Fibroblast of gingiva (primary cell): Measurements from ENCODE around the gene RAPGEF1.

ENCODE experiments used
- DNase-seq: peaks from one replicate; pipeline ENCODE4 v3.0.0-alpha.2; 2011; ENCODE audit warnings: low read depth

Gene RAPGEF1

GRCh38 chr9:131585375-131585774, 154.5 kb downstream of the RAPGEF1 start:
- DNase-seq: no peak

DNA sequence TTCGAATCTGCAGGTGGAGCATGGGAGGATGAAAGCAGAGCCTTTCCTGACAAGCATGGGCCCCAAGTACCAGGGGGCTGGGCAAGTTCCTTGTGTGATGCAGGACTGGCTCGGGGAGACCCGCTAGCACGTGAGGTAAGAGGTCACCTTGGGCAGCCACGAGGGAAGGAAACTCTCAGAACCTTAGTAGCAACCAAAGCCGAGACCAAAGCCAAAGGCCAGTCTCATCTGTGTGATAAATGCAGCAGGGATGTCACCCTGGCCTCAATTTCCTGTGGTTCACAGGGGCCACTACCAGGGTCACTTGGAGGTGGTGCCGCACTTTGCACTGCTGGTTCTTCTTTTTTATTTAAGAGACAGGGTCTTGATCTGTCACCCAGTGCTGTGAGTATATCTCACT, 155.0 kb downstream of the RAPGEF1 start:
- DNase-seq: no peak

DNA sequence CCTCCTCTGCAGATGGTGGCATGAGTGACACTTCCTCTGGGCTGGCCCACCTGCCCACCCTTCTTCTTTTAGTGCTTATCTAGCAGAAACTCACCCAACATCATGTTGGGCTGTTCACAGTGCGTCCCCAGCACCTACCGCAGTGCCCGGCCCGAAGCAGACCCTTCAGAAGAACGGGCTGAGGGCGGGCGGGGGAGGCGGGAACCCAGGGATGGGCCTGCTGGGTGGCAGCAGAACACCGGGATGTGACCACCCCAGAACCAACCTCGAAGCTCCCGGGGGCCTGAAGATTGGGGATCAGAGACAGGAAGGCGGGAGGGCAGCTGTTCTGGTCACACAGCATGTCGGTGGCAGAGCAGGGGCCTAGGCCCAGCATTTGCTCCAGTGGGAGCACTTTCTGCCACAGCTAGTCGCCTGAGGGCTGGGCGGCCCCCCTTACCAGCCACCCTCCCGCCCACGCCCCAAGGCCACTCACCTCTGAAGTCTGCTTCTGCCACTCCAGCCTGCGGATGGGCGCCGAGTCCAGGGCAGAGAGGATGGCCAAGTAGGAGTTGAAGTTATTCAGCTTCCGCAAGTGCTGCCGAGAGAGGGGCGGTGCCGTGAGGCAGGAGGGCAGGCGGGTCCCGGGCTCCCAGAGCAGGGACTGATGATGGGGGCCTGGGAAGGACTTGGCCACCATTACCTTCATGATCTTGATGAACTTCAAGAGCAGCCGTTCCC, 155.9 kb downstream of the RAPGEF1 start:
- DNase-seq: no peak

DNA sequence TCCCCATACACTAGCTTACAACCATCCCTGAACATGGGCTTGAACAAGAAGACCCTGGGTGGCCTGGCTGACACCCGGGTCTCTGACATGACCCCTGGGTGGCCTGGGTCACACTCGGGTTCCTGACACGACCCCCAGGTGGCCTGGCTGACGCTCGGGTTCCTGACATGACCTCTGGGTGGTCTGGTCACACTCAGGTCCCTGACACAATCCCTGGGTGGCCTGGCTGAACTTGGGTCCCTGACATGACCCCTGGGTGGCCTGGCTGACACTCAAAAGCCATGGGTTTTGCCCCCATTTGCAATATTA, 156.6 kb downstream of the RAPGEF1 start:
- no peak for DNase-seq

- no peak for DNase-seq
Observed at GRCh38 chr9:131582466-131583336, 157.2 kb downstream of the RAPGEF1 start.

DNA sequence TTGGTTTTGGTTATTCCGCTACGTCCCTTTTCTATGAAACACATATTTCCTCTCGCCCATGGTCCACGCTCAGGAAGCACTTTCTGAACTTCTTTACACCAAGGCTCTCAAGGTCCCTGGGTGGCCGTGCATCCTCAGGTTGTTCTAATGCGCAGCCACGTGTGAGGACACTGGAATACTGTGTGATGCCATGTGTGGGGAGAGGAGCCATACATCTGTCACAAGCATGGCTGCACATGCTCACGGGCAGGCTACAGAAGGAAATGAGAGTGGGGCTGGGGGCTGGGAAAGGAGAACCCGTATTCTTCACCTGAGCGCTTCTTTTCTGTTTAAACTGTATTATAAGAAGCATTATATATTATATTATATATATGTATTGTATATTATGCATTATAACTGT, 157.8 kb downstream of the RAPGEF1 start:
- no peak for DNase-seq

GRCh38 chr9:131580358-131580757, 159.5 kb downstream of the RAPGEF1 start:
- DNase-seq: no peak

- no peak for DNase-seq
Observed at GRCh38 chr9:131579789-131580211, 160.1 kb downstream of the RAPGEF1 start.

DNA sequence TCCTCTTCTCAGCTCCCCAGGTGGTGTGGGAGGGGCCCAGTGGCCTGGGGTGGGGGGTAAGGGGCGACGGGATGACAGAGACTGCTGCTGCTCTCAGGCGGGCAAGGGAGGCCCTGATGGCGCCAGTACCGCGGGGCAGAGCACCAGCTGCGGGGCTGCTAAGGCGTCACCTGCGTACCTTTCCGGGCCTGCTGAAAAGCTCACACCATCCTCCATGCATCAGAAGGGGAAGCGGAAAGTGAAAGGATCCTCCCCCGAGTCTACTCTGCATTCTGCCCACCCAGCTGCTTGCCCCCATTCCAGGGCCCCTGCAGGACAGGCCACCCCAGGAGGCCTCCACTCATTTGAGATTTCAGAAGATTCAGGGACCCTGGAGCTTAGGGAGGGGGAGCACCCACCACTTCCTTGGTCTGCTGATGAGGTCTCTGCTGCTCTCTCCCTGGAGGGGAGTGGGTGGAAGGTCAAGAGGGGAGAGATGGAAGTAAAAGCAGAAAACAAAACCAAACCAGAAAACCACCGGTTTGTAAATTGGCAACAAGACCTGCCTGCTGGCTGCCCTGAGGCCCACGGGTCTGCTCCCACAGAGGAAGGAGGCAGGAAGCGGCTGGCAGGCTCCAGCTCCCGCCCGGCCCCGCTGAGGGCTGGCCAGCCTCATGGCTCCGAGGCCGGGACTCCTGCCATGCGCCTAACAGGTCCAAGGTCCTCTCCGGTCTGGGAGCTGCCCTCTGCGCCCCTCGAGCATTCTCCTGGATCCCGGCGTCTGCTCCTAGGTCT, 161.0 kb downstream of the RAPGEF1 start:
- DNase-seq: no peak

GRCh38 chr9:131578021-131578420, 161.9 kb downstream of the RAPGEF1 start:
- no peak for DNase-seq

DNA sequence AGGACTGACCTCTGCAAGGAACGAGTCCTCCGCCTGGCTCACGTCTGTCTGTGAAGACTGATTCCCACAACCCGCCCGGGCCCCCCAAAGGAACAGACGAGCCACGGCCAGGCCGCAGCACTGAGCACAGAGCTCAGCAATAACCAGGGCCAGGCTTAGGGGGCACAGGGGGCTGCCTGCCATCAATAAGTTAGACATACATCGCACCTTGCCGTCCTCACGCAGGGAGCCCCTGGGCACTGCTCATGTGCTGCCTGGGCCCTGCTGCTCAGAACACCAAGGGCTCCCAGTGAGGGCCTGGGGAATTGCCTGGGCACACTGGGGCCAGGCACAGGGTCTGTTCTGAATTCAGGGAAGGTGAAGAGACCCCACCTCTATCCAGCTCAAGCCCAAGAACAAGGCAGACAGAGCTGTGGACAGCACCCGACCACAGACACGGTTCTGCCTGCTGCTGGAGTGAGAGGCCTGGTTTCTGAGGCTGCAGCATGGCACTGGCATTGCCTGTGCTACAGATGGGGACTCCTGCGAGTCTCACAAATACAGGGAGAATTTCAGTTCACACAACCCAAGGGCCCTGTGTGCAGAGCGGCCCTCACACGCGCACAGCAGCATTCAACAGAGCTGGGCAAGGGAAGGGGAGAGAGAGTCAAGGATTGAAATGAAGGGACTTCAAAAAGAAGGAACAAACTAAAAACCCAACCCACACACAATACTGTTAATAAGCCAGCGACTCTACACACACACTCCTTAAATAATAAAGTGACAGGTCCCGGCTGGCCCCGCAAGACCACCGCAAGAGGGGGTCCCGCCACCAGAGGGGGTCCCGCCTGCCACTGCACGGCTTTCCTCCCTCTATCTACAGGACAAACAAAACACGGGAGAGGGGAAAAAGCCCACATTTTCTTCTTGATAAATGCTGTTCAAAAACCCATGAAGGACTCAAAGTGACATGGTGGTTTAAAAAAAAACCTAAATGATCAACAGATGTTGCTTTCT, 162.6 kb downstream of the RAPGEF1 start:
- no peak for DNase-seq

GRCh38 chr9:131575946-131576853, 163.7 kb downstream of the RAPGEF1 start:
- DNase-seq: no peak

- no peak for DNase-seq
Observed at GRCh38 chr9:131574730-131575640, 164.9 kb downstream of the RAPGEF1 start.

GRCh38 chr9:131567910-131568309, 172.0 kb downstream of the RAPGEF1 start:
- DNase-seq: no peak

DNA sequence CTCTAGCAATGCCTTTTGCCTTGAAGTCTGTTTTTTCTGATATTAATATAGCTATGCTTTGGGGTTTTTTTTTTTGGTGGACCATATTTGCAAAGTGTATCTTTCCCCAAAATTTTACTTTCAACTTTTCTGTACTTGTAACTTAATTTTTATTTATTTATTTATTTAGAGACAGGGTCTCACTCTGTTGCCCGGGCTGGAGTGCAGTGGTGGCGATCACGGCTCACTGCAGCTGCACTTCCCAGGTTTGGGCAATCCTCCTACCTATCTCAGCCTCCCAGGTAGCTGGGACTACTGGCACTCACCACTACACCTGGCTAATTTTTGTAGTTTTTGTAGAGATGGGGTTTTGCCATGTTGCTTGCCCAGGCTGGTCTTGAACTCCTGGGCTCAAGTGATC, 173.7 kb downstream of the RAPGEF1 start:
- no peak for DNase-seq

GRCh38 chr9:131565369-131565768, 174.5 kb downstream of the RAPGEF1 start:
- DNase-seq: no peak

GRCh38 chr9:131562032-131562959, 177.6 kb downstream of the RAPGEF1 start:
- DNase-seq: no peak

- no peak for DNase-seq
Observed at GRCh38 chr9:131559421-131560000, 180.4 kb downstream of the RAPGEF1 start.
